NCI-H2029 treated with DMSO at 0.1 percent for 48 hours (cell line): ENCODE results near the gene CEP43.

Experiments
- DNase-seq: peaks from one replicate; lab custom pipeline; 2025; lab: John Stamatoyannopoulos, UW

CEP43 gene

DNA sequence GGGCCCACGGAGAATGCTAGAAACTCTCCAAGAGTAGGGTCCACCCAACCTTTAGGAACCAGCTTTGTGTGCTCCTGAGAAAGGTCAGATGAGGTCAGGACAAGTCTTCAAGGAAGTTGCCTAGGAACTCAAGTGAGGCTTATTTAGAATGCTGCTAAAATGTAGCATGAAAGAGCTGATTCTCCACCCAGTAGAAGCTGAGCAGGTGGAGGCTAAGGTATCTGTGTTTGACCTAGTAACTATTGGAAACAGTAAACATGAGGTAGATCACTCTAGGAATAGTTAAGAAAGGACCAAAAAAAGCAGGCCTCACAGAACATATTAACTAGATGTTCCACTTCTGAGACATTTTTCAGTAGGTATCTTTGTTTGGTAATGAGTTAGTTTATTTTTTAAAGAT lies 13.9 kb downstream of the CEP43 start:
- DNase-seq: no peak

DNA sequence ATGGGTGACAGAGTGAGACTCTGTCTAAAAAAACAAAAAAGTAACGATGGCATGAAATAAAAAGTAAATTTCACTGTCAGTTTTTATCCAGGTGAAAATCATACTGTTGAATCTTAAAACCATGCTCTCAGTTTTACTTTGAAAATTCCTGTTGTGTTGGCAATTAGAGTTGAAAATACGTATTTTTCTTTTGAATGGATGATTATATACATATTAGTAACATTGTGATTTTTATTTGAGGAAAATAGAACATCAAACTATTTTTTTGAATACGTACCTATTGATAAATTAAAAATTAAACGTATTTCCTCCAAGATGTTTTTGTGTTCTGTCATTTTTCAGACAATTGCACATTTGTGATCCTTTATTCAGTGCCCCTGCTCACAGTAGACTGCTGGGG lies 14.7 kb downstream of the CEP43 start:
- DNase-seq: no peak

DNA sequence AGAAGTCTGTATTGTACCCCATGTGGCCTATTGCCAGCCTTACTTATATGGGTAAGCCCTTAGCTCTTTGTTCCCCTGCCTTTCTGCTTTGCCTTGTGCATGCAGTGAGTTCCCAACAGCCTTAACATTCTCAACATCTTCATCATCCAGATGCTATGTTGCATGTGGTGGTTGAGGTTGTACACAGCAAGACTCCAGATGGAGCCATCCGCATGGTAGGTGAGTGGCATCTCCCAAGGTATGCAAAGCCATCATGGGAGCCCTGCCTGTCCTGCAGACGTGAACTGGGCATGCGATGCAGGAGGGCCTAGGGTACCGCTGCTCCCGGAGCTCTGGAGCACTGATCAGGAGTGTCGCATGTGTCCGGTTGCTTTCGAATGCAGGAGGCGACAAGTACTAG lies 16.1 kb downstream of the CEP43 start:
- DNase-seq: no peak

DNA sequence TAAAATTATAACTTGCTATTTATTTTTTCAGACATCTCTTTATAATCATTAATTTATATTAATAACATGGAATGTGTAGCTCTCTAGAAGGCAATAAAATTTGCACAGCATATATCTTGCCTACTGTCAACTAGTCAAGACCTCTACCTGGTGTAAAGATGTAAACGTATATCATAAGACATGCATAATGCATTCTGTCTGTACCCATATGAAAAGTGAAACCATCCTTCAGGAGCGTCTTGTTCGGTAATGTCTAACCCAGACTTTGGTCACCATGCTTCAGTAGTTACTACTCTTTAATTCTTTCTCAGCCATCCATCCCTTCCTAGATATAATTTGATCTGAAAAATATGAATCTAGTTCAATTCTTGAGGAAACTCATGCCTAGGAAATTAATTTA lies 21.0 kb downstream of the CEP43 start:
- no peak for DNase-seq

DNA sequence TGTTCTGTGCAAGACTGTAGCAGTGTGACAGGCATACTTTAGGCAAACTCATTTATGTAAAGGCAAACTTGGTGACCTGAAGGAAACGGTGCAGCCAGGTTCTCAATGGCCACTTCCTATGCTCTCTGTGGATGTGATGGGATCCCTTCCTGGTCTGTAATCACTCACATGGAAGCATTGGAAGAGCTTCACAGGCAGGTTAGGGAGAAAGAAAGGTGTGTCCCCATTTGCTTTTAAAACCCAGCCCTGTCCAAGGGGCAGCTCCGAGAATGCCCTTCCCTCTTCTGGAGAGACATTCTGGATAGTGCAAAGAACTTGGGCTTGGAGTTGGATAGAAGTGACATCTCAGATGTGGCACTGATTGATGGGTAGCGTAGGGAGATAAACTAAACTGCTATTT lies 28.1 kb downstream of the CEP43 start:
- no peak for DNase-seq

DNA sequence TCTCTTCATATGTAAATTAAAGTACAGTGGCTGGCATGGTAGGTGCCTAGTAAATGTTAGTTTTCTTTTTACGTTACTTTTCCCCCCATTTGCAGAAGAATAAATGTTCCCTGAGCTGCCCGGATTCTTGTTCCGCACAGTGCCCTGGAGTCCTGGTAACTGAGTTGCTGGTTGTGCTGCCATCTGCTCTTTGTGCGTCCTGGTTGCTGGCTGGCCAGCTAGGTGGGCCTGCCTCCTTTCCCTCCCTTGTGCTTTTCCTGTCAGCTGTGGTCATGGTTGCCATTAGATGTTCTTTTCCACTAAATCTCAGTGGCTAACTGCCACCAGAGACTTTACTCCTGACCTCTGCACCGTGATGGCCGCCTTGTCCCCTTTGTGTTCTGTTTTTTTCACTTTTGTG lies 28.6 kb downstream of the CEP43 start:
- no peak for DNase-seq

DNA sequence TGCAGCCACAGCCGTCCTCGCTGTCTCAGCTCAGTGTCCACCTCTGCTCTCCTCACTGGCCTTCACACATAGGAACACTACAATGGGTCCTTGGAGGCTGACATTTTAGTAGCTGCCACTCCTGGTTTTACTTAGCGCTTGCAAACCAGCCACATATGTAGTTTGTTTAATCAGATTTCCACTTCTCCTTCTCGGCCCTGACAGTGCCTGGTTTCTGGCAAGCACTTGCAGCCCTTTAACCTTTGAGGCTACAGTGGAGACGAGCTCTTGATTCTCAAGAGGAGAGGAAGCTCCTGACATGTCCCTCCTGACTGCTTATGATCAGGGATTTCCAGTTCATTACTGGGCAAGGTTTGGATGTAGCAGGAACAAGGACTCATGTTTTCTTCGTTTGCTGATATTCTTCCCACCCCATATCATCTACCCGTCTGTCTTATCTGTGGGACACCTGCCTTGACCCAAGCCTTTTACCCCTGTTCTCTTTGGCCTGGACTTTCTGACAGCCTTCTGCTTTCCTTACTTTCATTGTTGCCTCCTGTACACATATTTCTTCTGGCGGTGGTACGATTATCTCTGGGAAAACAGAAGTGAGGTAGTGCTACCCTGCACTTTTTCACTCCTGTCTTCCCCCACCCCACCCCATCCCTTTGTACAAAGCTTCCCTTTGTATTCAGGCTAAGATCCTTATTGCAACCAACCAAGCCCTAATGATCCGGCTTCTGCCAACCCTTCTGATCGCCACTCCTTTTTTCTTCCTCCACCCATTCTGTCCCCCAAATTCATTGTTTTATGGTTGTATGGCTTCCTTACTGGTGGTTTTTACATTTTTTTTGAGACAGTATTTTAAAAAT lies 31.2 kb downstream of the CEP43 start:
- no peak for DNase-seq

DNA sequence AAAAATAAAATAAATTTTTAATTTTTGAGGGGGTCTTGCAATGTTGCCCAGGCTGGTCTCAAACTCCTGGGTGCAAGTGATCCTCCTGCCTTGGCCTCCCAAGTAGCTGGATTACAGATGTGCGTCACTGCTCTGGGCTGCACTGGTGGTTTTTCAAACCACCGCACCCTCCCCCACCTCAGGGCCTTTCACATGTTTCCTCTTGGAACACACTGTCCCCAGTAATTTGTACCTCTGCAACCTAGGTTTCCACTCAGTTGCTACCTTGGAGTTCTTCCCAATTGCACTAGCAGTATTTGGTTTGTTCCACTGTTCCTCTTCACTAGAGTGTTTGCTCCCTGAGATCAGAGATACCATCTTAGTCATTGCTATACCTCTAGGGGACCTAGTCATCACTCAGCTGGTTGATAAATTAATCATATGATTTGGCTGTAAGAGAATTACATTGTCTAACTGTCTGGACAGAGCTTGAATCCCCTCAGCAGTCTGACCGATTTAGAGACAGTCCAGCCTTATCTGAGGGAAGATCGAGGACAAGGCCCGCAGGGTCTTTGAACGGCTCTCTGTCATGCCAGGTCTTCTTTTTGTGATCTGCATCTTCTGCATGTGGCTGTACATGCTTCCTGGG lies 32.0 kb downstream of the CEP43 start:
- no peak for DNase-seq

DNA sequence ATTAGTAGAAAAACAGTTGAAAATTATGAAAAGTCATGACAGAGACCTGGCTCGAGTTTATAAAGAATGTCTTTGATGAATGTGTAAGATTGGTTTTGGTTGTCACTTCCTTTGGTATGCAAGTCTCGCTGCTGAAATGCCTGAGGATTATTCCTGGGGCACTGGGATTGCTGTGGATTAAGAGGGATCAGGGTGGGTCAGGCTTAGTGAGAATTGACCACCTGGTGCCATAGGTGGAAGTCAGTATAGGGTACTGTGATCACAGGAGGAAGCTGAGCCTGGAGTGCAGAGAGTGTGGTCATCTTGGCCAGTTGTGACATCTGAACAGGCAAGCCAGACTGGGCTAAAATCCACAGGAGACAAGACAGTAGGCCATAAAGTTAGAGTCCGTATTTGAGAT lies 34.9 kb downstream of the CEP43 start:
- no peak for DNase-seq

DNA sequence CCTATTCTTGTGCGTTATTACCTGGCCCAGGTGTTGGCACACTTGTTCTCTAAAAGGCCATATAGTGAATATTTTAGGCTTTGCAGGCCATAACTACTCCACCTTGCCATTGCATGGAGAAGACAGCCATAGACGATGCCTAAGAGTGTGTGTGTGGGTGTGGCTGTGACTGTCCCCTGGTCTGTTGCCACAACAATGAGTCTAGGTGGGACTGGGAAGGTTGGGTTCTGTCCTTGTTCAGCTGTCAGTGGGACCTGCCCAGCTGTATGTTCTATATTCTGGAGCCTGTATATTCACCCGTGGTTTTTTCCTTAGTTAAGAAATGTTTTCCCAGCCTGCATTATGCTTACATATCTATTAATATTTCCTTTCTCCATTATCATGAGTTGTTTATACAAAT lies 38.6 kb downstream of the CEP43 start:
- no peak for DNase-seq

DNA sequence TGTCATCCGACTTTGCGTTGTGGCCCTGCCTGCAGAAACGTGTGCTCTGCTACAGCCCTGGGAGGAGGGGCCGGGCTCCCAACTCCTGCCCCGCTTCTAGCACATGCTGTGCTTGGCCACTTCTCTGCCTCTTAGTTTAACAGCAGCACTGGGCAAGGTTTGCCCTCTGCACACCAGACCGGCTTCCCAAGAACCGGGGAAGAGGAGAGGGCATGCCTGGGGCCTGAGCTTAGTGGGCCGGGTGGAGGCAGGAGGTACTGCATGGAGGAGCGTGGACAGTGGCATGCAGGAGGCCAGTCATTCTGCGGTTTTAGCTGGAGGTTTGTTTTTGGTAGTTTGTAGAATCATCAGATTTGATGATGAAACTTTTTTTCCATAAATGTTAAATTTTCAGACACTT lies 45.5 kb downstream of the CEP43 start:
- DNase-seq: no peak

DNA sequence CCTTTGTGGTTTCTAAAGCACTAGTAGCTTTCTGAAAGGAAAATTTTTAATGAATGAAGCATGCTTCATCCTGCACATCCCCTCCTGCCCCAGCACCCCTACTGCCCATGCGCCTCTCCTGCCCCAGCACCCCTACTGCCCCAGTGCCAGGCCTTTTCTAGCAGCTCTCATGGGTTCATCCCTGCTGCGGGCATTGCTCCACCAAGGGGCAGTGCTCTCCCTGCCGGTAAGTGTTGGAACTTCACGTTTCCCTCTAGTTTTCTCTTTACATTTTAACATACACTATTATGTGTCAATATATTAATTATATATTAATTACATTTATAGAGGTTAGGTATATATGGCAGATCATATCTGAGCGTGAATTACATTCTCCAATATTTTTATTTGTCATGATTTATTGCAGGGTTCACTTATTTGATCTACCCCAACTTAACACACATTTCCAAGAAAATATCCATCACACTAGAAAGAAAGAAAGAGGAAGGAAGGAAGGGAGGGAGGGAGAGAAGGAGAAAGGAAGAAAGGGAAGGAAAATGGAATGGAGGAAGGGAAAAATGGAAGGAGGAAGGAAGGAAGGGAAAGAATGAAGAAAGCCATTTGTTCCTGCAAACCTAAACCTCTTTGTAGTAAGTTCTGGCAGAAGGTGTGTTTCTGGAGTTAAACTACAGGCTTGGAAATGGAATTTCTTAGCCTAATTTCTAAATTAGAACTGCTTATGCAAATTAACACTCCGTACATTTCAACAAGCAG lies 46.8 kb downstream of the CEP43 start:
- no peak for DNase-seq

DNA sequence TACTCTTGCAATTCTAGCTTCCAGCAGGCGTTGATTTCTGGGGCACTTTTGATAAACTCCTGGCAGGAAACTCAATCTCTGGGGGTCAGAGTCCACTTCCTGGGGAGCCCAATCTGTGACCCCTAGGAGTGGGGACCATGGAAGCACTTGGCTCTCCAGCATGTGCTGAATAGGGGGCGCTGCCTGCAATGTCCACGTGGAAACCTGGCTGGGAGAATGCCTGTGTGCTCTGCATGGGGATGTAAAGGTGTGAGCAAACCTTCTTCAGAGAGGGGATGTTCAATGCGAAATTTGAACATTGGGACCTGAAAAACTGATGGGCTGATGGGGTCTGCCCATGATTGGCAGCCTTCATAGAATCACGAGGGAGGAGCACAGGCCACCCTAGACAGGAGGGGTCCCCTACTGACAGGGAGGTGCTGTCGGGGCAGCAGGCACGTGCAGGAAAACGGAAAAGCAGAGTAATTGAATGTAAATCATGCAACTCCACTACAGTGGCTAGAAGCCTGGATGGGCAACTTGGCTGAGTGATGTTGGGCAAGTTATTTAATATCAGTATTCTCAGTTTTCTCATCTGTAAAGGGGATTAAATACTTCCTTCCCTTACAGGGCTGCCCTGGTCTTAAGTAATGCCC lies 47.8 kb downstream of the CEP43 start:
- no peak for DNase-seq

DNA sequence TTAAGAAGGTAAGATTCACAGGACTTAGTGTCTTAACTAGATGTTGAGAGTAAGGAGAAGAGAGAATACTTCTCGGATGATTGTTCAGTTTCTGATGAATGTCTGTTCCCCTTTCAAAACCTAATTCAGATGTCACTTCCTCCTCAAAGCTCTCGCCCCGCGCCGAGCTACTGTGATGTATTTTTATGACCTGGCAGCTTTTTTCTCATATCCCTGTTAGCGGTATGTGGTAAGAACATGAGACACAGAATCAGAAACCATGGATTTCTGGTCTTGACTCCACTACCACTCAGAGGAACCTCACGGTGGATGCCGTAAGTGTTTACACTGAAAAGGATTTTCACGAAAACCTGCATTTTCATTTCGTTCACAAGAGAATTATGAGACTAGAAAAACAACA lies 48.4 kb downstream of the CEP43 start:
- no peak for DNase-seq
